ENCODE data around the gene COLEC11.
"Not testable (repeated sequence)": the region's sequence is repeated elsewhere in the genome, so short reads cannot be mapped to it uniquely, and the experiment has no call there.

The COLEC11 gene

GRCh38 chr2:3659447-3660432 lies 64.8 kb downstream of the COLEC11 start:
- Histone ChIP-seq H3K4me3 (ENCODE audit: low read depth, low read length) (no peak overlapping the region), H3K9me3 (ENCODE audit: control insufficient read depth, insufficient read depth, low read depth, low read length) (no peaks in the 10 kb centered on the region), H3K27ac (ENCODE audit: extremely low read depth, low read depth, low read length) (no peak overlapping the region), H3K36me3 (ENCODE audit: control insufficient read depth in 2 of 2, insufficient read depth in 1 of 2, low read length in 2 of 2) (no peaks in the 10 kb centered on the region), H3K4me1 (ENCODE audit: control insufficient read depth, insufficient read depth, low read length) (no peaks in the 10 kb centered on the region)
- CTCF ChIA-PET = interaction anchor here (1.0 to 1.2 kb wide), 2 partner anchors 9 to 69 kb away, joined by 3 to 4 read pairs; no protein-coding TSS in a partner anchor
- POLR2A ChIA-PET = no interaction called here
- TF ChIP-seq ZNF529 (tag by site-specific recombination; IDR thresholded peaks at IDR 0.05; ENCODE audit: insufficient replicate concordance) = no peak
- TF ChIP-seq ZNF548 (tag by site-specific recombination; IDR thresholded peaks at IDR 0.05) = no peak
- TF ChIP-seq ZNF211 (tag by site-specific recombination; IDR thresholded peaks at IDR 0.05; ENCODE audit: low read depth) = no peak
- TF ChIP-seq ZNF610 (tag by site-specific recombination; IDR thresholded peaks at IDR 0.05; ENCODE audit: borderline replicate concordance) = no peak
- TF ChIP-seq KLF1 (tag by site-specific recombination; IDR thresholded peaks at IDR 0.05) = no peak
- TF ChIP-seq ZFP3 (tag by site-specific recombination; IDR thresholded peaks at IDR 0.05; ENCODE audit: low read depth) = no peak
- TF ChIP-seq, protein P1, sequence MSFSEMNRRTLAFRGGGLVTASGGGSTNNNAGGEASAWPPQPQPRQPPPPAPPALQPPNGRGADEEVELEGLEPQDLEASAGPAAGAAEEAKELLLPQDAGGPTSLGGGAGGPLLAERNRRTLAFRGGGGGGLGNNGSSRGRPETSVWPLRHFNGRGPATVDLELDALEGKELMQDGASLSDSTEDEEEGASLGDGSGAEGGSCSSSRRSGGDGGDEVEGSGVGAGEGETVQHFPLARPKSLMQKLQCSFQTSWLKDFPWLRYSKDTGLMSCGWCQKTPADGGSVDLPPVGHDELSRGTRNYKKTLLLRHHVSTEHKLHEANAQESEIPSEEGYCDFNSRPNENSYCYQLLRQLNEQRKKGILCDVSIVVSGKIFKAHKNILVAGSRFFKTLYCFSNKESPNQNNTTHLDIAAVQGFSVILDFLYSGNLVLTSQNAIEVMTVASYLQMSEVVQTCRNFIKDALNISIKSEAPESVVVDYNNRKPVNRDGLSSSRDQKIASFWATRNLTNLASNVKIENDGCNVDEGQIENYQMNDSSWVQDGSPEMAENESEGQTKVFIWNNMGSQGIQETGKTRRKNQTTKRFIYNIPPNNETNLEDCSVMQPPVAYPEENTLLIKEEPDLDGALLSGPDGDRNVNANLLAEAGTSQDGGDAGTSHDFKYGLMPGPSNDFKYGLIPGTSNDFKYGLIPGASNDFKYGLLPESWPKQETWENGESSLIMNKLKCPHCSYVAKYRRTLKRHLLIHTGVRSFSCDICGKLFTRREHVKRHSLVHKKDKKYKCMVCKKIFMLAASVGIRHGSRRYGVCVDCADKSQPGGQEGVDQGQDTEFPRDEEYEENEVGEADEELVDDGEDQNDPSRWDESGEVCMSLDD (tag by site-specific recombination; IDR thresholded peaks at IDR 0.05) = no peak
- TF ChIP-seq ZNF561 (tag by site-specific recombination; IDR thresholded peaks at IDR 0.05; ENCODE audit: borderline replicate concordance) = no peak
- TF ChIP-seq ZNF133 (tag by site-specific recombination; IDR thresholded peaks at IDR 0.05) = no peak
- TF ChIP-seq ZNF580 (tag by site-specific recombination; IDR thresholded peaks at IDR 0.05) = no peak
- TF ChIP-seq ZNF639 (tag by site-specific recombination; IDR thresholded peaks at IDR 0.05) = no peak
- TF ChIP-seq ZNF121 (tag by site-specific recombination; IDR thresholded peaks at IDR 0.05) = no peak
- TF ChIP-seq ATF2 (tag by site-specific recombination; IDR thresholded peaks at IDR 0.05; ENCODE audit: low read depth) = no peak
- no peak for TF ChIP-seq MEIS1 (CRISPR knock-in tag; IDR thresholded peaks at IDR 0.05; ENCODE audit: borderline replicate concordance)
- no peak for TF ChIP-seq ZNF558 (tag by site-specific recombination; IDR thresholded peaks at IDR 0.05)
- TF ChIP-seq, protein P2, sequence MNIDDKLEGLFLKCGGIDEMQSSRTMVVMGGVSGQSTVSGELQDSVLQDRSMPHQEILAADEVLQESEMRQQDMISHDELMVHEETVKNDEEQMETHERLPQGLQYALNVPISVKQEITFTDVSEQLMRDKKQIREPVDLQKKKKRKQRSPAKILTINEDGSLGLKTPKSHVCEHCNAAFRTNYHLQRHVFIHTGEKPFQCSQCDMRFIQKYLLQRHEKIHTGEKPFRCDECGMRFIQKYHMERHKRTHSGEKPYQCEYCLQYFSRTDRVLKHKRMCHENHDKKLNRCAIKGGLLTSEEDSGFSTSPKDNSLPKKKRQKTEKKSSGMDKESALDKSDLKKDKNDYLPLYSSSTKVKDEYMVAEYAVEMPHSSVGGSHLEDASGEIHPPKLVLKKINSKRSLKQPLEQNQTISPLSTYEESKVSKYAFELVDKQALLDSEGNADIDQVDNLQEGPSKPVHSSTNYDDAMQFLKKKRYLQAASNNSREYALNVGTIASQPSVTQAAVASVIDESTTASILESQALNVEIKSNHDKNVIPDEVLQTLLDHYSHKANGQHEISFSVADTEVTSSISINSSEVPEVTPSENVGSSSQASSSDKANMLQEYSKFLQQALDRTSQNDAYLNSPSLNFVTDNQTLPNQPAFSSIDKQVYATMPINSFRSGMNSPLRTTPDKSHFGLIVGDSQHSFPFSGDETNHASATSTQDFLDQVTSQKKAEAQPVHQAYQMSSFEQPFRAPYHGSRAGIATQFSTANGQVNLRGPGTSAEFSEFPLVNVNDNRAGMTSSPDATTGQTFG (tag by site-specific recombination; IDR thresholded peaks at IDR 0.05; ENCODE audit: borderline replicate concordance) = no peak
- no peak for TF ChIP-seq ZNF626 (tag by site-specific recombination; IDR thresholded peaks at IDR 0.05)
- no peak for TF ChIP-seq ZNF501 (tag by site-specific recombination; IDR thresholded peaks at IDR 0.05)
- no peak for TF ChIP-seq SALL2 (tag by site-specific recombination; IDR thresholded peaks at IDR 0.05; ENCODE audit: borderline replicate concordance)

DNA sequence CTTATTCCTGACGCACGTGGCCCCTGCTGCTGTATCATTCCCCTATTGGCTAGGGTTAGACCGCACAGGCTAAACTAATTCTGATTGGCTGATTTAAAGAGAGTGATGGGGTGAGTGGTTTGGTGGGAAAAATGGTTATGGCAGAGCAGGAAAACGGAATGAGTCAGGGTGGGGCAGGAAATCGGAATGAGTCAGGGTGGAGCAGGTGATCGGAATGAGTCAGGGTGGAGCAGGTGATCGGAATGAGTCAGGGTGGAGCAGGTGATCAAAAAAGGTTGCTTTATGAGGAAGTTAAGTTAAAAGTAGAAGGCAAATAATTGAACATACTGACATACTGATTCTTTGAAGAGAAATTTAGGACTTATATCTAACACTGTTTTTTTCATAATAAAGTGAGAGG lies 65.7 kb downstream of the COLEC11 start:
- H3K4me1 ChIP-seq (ENCODE audit: control insufficient read depth, insufficient read depth, low read length); H3K4me3 ChIP-seq (ENCODE audit: low read depth, low read length); POLR2A ChIA-PET; CTCF ChIA-PET; H3K36me3 ChIP-seq (ENCODE audit: control insufficient read depth in 2 of 2, insufficient read depth in 1 of 2, low read length in 2 of 2); H3K9me3 ChIP-seq (ENCODE audit: control insufficient read depth, insufficient read depth, low read depth, low read length); H3K27ac ChIP-seq (ENCODE audit: extremely low read depth, low read depth, low read length): not testable (repeated sequence)

Measured in HEK293 (cell line).